ENCODE measurements around the gene DDX10.
A peak's percentile ranks its signal among the peaks of the same experiment; 100 is the strongest.
"Not testable (repeated sequence)": the region's sequence is repeated elsewhere in the genome, so short reads cannot be mapped to it uniquely, and the experiment has no call there.

DDX10 gene

GRCh38 chr11:108718466-108718865 is 53.6 kb downstream of the DDX10 start:
- DNase-seq = no peak

GRCh38 chr11:108724974-108725689 is 60.3 kb downstream of the DDX10 start:
- no peak for DNase-seq

GRCh38 chr11:108726077-108726800 is 61.4 kb downstream of the DDX10 start:
- DNase-seq = no peak

- no peak for DNase-seq
These were observed 62.8 kb downstream of the DDX10 start for GRCh38 chr11:108727665-108728064.

- DNase-seq = no peak
These were observed 64.5 kb downstream of the DDX10 start for GRCh38 chr11:108729227-108729871.

GRCh38 chr11:108732395-108732794 is 67.5 kb downstream of the DDX10 start:
- no peak for DNase-seq

GRCh38 chr11:108733479-108734116 is 68.7 kb downstream of the DDX10 start:
- DNase-seq = peak; percentile 37

GRCh38 chr11:108734283-108734682 is 69.4 kb downstream of the DDX10 start:
- DNase-seq = no peak

- no peak for DNase-seq
These were observed 70.2 kb downstream of the DDX10 start for GRCh38 chr11:108734956-108735559.

- DNase-seq = not testable (repeated sequence)
These were observed 75.3 kb downstream of the DDX10 start for GRCh38 chr11:108740132-108740531.

GRCh38 chr11:108743851-108744250 is 79.0 kb downstream of the DDX10 start:
- DNase-seq = no peak

GRCh38 chr11:108748968-108749367 is 84.1 kb downstream of the DDX10 start:
- DNase-seq = no peak

GRCh38 chr11:108751444-108751843 is 86.6 kb downstream of the DDX10 start:
- DNase-seq = no peak

GRCh38 chr11:108752297-108752751 is 87.5 kb downstream of the DDX10 start:
- peak; percentile 34 for DNase-seq

GRCh38 chr11:108754901-108755625 is 90.2 kb downstream of the DDX10 start:
- no peak for DNase-seq

GRCh38 chr11:108757630-108758029 is 92.8 kb downstream of the DDX10 start:
- no peak for DNase-seq

- no peak for DNase-seq
These were observed 93.6 kb downstream of the DDX10 start for GRCh38 chr11:108758458-108758857.

GRCh38 chr11:108766596-108767173 is 101.8 kb downstream of the DDX10 start:
- no peak for DNase-seq

- no peak for DNase-seq
These were observed 103.5 kb downstream of the DDX10 start for GRCh38 chr11:108768370-108768769.

GRCh38 chr11:108768964-108769363 is 104.1 kb downstream of the DDX10 start:
- DNase-seq = no peak

GRCh38 chr11:108774037-108774730 is 109.3 kb downstream of the DDX10 start:
- DNase-seq = no peak
